GM12872 (cell line): ENCODE measurements around the gene KIF11.

Experiments
- CTCF ChIP-seq: IDR thresholded peaks from 3 replicates; pipeline ENCODE4 v1.5.1; 2011; ENCODE audit warnings: low read depth, mild to moderate bottlenecking, low read length, moderate library complexity; ENCODE audit not compliant: insufficient read depth

The KIF11 gene

GRCh38 chr10:92693534-92693893 lies 100.6 kb downstream of the KIF11 start:
- TF ChIP-seq CTCF, result no peak

GRCh38 chr10:92695679-92696605 lies 103.0 kb downstream of the KIF11 start:
- no peak for TF ChIP-seq CTCF

GRCh38 chr10:92696606-92697383 lies 103.9 kb downstream of the KIF11 start:
- no peak for TF ChIP-seq CTCF

GRCh38 chr10:92697663-92698511 lies 105.0 kb downstream of the KIF11 start:
- no peak for TF ChIP-seq CTCF

GRCh38 chr10:92699193-92699517 lies 106.2 kb downstream of the KIF11 start:
- no peak for TF ChIP-seq CTCF

GRCh38 chr10:92699518-92700381 lies 106.8 kb downstream of the KIF11 start:
- no peak for TF ChIP-seq CTCF
